HG02970 (cell line): ENCODE results near the gene AGFG2.

Experiments used
- ATAC-seq: cut with Tn5 transposase; IDR thresholded peaks from one replicate; pipeline ENCODE4 v1.9.1; 2021; ENCODE audit warnings: mild to moderate bottlenecking, moderate library complexity, moderate number of reproducible peaks; ENCODE audit not compliant: unreplicated experiment, low FRiP score

AGFG2 gene

GRCh38 chr7:100583132-100584053 is 44.4 kb downstream of the AGFG2 start:
- ATAC-seq = no peak

DNA sequence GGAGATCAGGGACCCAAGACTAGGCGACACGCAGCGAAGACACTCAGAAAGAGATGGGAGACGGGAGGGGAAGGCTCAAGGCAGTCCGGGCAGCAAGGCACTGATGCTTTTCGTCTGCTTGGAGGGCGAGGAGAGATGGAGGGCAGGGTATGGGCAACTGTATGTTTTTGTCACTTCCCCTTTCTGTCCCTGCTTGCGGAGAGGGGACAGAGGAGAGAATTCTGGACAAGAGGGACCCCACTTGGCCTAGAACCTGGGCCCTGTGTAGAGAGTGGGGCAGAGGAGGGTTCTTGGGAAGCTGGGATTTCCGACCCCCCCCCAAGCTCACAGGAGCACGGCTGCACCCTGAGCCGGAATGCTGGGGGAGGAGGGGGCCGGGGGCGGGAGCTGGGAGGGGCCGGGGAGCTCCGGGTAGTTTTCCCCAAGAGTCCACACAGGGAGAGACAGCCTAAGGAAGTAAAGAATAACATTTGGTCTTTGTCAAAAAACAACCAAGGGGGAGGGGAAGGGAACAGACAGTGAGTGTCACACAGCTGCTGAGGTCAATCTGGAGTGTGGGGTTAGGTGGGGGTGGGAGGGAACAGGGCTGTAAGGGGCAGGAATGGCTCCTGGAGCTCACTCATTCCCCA is 45.2 kb downstream of the AGFG2 start:
- no peak for ATAC-seq

DNA sequence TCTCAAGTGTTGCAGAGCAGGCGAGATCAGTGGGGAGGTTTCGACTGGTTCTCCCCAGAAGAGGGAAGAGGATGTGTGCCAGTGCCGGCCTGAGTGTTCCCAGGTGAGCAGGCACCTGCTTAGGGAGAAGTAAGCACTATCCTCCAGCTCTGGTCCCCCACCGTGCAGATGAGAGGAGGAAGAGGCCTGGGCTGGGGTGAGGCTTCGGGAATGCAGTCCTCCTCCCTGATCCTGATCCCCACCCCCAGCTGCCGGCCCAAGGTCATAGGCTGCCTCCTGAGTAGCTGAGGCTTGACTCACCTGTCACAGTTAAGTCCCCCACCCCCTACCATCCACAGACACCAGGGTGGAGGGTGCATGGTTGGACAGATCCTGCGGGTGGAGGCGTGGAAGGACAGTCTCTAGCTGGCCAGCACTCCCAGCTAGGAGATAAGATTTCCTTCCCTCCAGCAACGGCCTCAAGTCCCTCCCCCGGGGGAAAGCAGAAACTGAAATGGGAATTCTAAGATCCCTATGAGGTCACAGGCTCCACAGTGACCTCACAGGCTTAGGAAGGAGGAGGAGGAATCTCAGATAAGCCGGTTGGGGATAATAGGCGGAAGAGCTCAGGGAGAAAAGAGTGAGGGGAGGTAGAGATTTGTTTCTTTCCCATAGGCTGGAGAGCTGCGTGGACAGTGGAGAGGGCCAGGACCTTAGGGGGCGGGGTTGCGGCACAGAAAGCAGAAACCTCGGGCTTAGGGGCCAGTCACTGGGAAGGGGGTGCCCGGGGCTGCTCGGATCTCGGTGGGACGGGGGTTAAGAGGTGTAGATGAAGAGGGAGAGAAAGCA is 45.9 kb downstream of the AGFG2 start:
- ATAC-seq = no peak

- peak; percentile 23 for ATAC-seq
Measured at GRCh38 chr7:100585511-100586265, 46.7 kb downstream of the AGFG2 start, which contains the start of gene LRCH4. LRCH4 (minus strand) TSS chr7:100586129; CDS start chr7:100586100, 29 bp downstream.

- ATAC-seq = peak; percentile 88
Measured at GRCh38 chr7:100586266-100587025, 47.4 kb downstream of the AGFG2 start, which contains the start of gene FBXO24. FBXO24 (plus strand) TSS chr7:100586328; CDS start chr7:100586626, 298 bp downstream.

DNA sequence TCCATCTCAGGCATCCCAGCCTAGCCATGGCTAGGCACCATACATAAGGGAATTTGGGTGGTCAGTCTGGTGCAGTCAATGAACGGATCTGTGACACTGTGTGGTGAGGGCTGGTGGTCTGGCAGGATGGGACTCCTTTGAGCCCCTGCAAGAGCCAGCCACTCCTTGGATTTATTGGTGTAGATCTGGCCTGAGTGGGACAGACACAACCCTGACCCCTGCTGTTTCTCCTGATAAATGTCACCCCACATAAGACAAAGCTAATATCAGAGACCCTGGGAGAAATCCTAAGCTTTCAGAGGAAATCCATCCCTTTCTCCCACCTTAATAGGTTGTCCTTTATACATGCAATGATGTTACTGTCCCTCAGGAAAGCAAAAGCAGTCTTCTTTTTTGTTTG is 49.4 kb downstream of the AGFG2 start:
- no peak for ATAC-seq

- no peak for ATAC-seq
Measured at GRCh38 chr7:100589341-100589947, 50.4 kb downstream of the AGFG2 start.

- no peak for ATAC-seq
Measured at GRCh38 chr7:100590077-100590737, 51.2 kb downstream of the AGFG2 start.

- no peak for ATAC-seq
Measured at GRCh38 chr7:100591596-100591995, 52.6 kb downstream of the AGFG2 start.

DNA sequence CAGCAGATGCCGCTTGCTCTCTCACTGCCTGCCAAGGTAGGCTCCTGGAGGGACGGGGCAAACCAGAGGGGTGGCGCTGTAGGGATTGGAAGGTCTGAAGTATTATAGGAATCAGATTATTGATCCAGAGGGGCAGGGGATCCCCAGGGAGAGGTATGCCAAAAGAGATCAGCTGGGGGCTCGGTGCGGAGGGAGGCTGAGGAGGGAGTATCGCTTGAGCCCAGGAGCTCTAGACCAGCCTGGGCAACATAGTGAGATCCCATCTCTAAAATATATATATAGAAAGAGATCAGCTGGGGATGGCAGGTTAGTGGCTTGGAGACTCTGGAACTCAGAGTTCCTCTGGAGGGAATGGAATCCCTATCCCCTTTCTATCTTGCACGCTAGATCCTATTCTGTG is 56.2 kb downstream of the AGFG2 start:
- no peak for ATAC-seq

DNA sequence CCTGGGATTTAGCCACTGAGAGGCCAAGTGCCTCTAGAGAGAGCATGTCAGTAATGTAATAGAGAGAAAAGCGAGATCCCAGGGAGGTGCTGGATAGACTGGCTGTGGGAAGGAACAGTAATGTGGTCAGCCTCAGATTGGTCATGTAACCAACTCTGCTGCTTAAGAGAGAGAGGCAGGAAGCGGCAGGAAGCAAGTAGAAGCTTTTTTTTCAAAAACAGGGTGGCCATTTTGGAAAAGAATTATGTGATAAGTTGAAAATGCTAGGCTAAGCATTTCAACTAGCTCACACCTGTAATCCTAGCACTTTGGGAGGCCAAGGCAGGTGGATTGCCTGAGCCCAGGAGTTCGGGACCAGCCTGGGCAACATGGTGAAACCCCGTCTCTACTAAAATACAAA is 59.4 kb downstream of the AGFG2 start:
- no peak for ATAC-seq

GRCh38 chr7:100599911-100600729 is 61.1 kb downstream of the AGFG2 start:
- no peak for ATAC-seq

GRCh38 chr7:100600730-100601038 is 61.7 kb downstream of the AGFG2 start:
- ATAC-seq = no peak

DNA sequence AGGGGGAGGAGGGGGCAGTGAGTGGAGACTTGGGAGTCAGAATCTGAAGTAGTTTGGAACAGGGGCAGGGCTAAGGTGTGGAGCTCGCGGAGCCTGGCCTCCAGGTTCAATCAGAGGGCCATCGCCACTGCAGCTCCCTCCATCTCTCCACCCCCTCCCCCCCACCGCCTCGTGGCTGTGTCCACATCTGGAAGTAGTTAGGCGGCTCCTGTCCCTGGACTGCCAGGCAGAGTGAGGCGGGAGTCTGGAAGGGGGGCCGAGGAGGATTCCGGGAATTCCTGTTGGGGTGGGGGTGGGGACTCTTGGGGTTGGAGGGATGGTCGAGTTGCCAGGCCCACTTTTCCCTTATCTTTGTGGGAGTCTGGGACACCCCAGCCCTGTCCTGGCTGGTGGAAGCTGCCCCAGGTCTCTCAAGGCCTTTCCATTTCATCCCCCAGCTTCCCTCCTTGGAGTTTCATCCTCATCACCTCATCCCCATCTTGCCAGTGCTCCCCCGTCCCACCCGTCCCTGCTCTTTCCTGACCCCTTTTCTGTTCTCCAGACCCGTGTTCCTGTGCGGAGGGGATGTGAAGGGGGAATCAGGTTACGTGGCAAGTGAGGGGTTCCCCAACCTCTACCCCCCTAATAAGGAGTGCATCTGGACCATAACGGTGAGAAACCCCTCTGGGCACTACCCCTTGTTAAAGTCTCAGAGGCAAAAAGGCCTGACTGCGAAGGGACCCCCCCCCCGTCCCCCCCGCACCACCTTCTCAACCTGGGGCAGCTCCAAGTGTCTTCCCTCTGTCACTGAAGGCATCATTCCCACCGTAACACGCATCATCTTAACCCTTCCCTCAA is 64.1 kb downstream of the AGFG2 start:
- no peak for ATAC-seq

DNA sequence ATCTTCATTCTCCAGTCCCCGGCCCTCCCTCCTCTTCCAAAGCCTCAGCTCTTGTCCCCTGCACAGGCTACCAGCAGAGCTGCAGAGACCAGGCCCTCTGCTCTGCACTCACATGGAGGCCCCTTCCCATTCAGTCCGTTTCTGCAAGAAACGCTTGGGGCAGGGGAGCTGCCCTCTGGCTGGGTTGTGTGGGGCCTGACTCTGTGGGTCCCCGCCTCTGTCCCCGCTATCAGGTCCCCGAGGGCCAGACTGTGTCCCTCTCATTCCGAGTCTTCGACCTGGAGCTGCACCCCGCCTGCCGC is 64.7 kb downstream of the AGFG2 start:
- ATAC-seq = no peak

DNA sequence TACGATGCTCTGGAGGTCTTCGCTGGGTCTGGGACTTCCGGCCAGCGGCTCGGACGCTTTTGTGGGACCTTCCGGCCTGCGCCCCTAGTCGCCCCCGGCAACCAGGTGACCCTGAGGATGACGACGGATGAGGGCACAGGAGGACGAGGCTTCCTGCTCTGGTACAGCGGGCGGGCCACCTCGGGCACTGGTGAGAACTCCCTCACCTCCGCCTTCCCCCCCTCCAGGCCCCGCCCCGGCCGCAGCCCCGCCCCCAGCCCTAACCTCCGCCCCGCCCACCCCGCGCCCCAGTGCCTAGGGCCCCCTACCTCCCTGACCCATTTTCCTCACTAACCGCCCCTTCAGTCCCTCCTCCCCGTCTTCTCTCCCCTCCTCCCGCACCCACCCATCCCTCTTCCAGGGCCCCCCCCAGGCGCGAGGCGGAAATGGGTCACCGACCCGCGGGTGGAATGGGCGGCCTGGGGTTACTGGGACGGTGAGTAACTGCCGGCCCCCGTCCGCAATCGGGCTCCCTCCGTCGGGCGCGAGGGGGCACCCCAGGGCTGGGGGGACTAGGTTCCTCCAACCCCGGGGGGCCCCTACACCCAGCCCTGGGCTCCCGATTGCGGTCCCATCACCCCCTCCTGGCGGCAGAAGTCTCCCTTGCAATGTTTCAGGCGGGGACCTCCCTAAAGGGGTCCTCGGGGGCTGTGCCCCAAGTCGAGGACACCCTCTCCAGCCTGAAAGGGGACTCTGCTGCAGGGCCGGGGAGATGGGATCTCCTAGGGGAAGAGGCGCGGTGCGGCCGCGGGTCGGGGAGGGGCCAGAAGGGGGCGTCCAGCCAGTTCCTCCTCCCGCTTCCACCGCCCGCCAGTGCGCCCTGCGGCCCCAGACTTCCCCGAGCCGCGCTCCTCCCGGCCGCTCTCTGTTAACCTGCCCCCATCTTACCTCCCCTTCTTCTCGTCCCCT is 65.3 kb downstream of the AGFG2 start:
- no peak for ATAC-seq
